Endothelial cell of umbilical vein (primary cell): Measurements from ENCODE around the gene OR10C1. TPM values are rescaled to one million over a fixed set of nuclear protein-coding genes. Genes with fewer than 3 reads are reported as not detected.

Experiments used
- BruUV-seq: library from RNA; stranded (reverse); fragments of 400-500 nt; replicated peaks from 2 replicates; lab custom pipeline; 2021; lab: Mats Ljungman, UMichigan
- CTCF ChIA-PET: fragments of 300-600, 350-600 bp; sonication (Branson Sonifier 250); formaldehyde crosslinking; loops from one replicate; lab custom pipeline; 2021; ENCODE audit warnings: antibody characterized with exemption, inconsistent platforms; lab: Charles Lee
- POLR2A ChIA-PET: fragments of 300-600, 350-600 bp; sonication (Branson Sonifier 250); formaldehyde crosslinking; loops from one replicate; lab custom pipeline; 2021; ENCODE audit warnings: antibody characterized with exemption, inconsistent platforms; lab: Charles Lee
- DNase-seq: peaks from one replicate; pipeline ENCODE4 v3.0.0-alpha.2; 2011; ENCODE audit warnings: low read depth, low spot score
- FAIRE-seq: peaks from 2 replicates; lab custom pipeline; 2011; peaks lifted over from hg19 to GRCh38; lab: Jason Lieb, UNC
- H2AFZ ChIP-seq: 2 replicates; pipeline ENCODE4 v1.6.0; 2012; ENCODE audit warnings: low read depth, low read length, control low read depth, inconsistent platforms
- H3K27ac ChIP-seq: 2 replicates; pipeline ENCODE4 v1.5.1; 2011; ENCODE audit warnings: low read depth, mild to moderate bottlenecking, control low read depth, low read length, moderate library complexity; ENCODE audit not compliant: insufficient read depth
- H3K27me3 ChIP-seq, 2 experiments: 2 replicates each; pipeline versions ENCODE4 v1.6.0 to v1.6.1; 2011; ENCODE audit warnings: low read length in 2 of 2, mixed read lengths in 1 of 2; ENCODE audit not compliant: control insufficient read depth in 2 of 2, insufficient read depth in 2 of 2
- H3K36me3 ChIP-seq, 2 experiments: 2 replicates in 1 of 2; 3 replicates in 1 of 2; pipeline ENCODE4 v1.5.1; 2011; ENCODE audit warnings: low read length in 2 of 2, mild to moderate bottlenecking in 1 of 2, moderate library complexity in 1 of 2; ENCODE audit not compliant: control insufficient read depth in 2 of 2, insufficient read depth in 2 of 2; ENCODE audit errors: extremely low read depth in 1 of 2
- H3K4me1 ChIP-seq: 3 replicates; pipeline ENCODE4 v1.5.1; 2011; ENCODE audit warnings: mild to moderate bottlenecking, low read length; ENCODE audit not compliant: control insufficient read depth, insufficient read depth; ENCODE audit errors: extremely low read depth
- H3K4me2 ChIP-seq: 2 replicates; pipeline ENCODE4 v1.6.1; 2011; ENCODE audit warnings: low read length, control low read depth, mixed read lengths; ENCODE audit not compliant: insufficient read depth
- H3K4me3 ChIP-seq, 3 experiments: fragments of 200-600 bp in 1 of 3; sonication (generic), shearing (Covaris generic) in 1 of 3; replicated peaks in 1 of 3; 2 replicates each; pipeline ENCODE4 v1.5.1; 2011 to 2016; ENCODE audit warnings: control low read depth in 3 of 3, low read length in 3 of 3, mild to moderate bottlenecking in 2 of 3, inconsistent platforms in 1 of 3, low read depth in 1 of 3, moderate library complexity in 1 of 3; ENCODE audit not compliant: insufficient read depth in 1 of 3
- H3K79me2 ChIP-seq: 2 replicates; pipeline ENCODE4 v1.6.0; 2012; ENCODE audit warnings: low read length, inconsistent platforms; ENCODE audit not compliant: control insufficient read depth, insufficient read depth
- H3K9ac ChIP-seq: replicated peaks from 2 replicates; pipeline ENCODE3; 2011; ENCODE audit warnings: low read length, control low read depth; ENCODE audit not compliant: insufficient read depth; ENCODE audit errors: extremely low read depth
- H3K9me1 ChIP-seq: replicated peaks from 3 replicates; pipeline ENCODE4 v1.6.0; 2011; ENCODE audit warnings: mild to moderate bottlenecking, low read length; ENCODE audit not compliant: control insufficient read depth, insufficient read depth; ENCODE audit errors: extremely low read depth
- H3K9me3 ChIP-seq: replicated peaks from 2 replicates; pipeline ENCODE4 v1.5.1; 2012; ENCODE audit warnings: low read length, inconsistent platforms; ENCODE audit not compliant: control insufficient read depth, insufficient read depth
- H4K20me1 ChIP-seq: replicated peaks from 2 replicates; pipeline ENCODE3; 2011; ENCODE audit warnings: mild to moderate bottlenecking, low read length; ENCODE audit not compliant: control insufficient read depth, insufficient read depth; ENCODE audit errors: extremely low read depth
- EZH2 ChIP-seq: IDR thresholded peaks from 2 replicates; pipeline ENCODE4 v1.6.1; 2012; ENCODE audit warnings: borderline replicate concordance, low read depth, mild to moderate bottlenecking, moderate library complexity, low read length, inconsistent platforms; ENCODE audit not compliant: severe bottlenecking
- FOS ChIP-seq: IDR thresholded peaks from 2 replicates; pipeline ENCODE4 v1.6.1; 2011; ENCODE audit warnings: mild to moderate bottlenecking, low read length, moderate library complexity, borderline replicate concordance; ENCODE audit not compliant: insufficient read depth
- GATA2 ChIP-seq: IDR thresholded peaks from 2 replicates; pipeline ENCODE4 v1.7.0; 2011; ENCODE audit warnings: low read depth, mild to moderate bottlenecking, moderate library complexity, mixed read lengths, low read length; ENCODE audit not compliant: insufficient read length, insufficient read depth
- JUN ChIP-seq: IDR thresholded peaks from 2 replicates; pipeline ENCODE4 v1.6.1; 2011; ENCODE audit warnings: borderline replicate concordance, low read depth; ENCODE audit not compliant: insufficient read length, insufficient read depth
- MYC ChIP-seq: IDR thresholded peaks from one replicate; pipeline ENCODE4 v1.6.1; 2011; ENCODE audit warnings: mild to moderate bottlenecking, low read depth, low read length
- POLR2A ChIP-seq: IDR thresholded peaks from 2 replicates; pipeline ENCODE4 v1.6.1; 2012; ENCODE audit warnings: low read depth, mild to moderate bottlenecking, control low read depth, low read length
- POLR2AphosphoS5 ChIP-seq: IDR thresholded peaks from 2 replicates; pipeline ENCODE4 v1.6.1; 2012; ENCODE audit warnings: low read depth, mild to moderate bottlenecking, control low read depth, low read length, moderate library complexity; ENCODE audit not compliant: insufficient read depth
- dilution Hi-C: fragments of 300-500 bp; cut with MboI; formaldehyde crosslinking; loops from one replicate; pipeline ENCODE4 v1.15.0; 2019; ENCODE audit warnings: low sequenced_read_pairs; ENCODE audit not compliant: extremely low pct_ligation_motif_present
- intact Hi-C: fragments of 100-400 bp; cut with micrococcal nuclease; formaldehyde crosslinking; loops from one replicate; pipeline ENCODE4 v1.10.0; 2022
- polyA plus RNA-seq, 4 experiments: library from polyadenylated mRNA; depleted of rRNA in 3 of 4; stranded (reverse) in 3 of 4; unstranded in 1 of 4; fragments of >200 nt; gene quantifications; 2 replicates each; pipeline versions ENCODE4 v1.2.1 to v1.2.3, GENCODE V29; 2011 to 2012; ENCODE audit warnings: missing spikeins in 1 of 4
- total RNA-seq: library from RNA; stranded (reverse); gene quantifications from 2 replicates; pipeline ENCODE4 v1.2.3, GENCODE V29; 2021
- TF ChIP-seq, protein P1 (sequence below): IDR thresholded peaks from 2 replicates; pipeline ENCODE4 v1.6.1; 2011; ENCODE audit not compliant: insufficient read depth, insufficient read length
- TF ChIP-seq, protein P2 (sequence below), 2 donors: IDR thresholded peaks; 1 replicate in 1 of 2; 2 replicates in 1 of 2; pipeline ENCODE4 v1.5.1; 2011; ENCODE audit warnings: low read length in 2 of 2, mild to moderate bottlenecking in 2 of 2, moderate library complexity in 2 of 2, control low read depth in 1 of 2, inconsistent platforms in 1 of 2, low read depth in 1 of 2; ENCODE audit not compliant: insufficient read depth in 1 of 2; ENCODE audit errors: extremely low read depth in 1 of 2

The OR10C1 gene
- total and polyA plus RNA-seq, 2 donors (not counting 3 experiments of a cell fraction or from before 2014, with no cell fraction given) = not detected

DNA sequence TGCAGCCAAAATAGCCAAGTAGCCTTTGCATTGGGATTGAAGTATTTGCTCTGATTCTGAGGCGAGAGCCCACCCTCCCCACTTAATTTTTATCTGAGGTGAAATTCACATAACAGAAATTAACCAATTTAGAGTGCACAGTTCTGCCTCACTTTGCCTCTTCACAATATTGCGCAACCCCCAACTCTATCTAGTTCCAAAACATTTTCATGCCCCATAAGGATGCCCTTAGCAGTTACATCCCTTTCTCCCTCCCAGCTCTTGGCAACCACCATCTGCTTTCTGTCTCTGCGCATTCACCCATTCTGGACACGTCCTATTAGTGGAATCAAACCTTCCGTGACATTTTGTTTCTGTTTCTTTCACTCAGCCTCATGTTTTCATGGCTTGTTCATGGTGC, 39.6 kb downstream of the OR10C1 start:
- H4K20me1 ChIP-seq = no peaks in the 10 kb centered on the region
- ChIA-PET POLR2A (no interaction called here), CTCF (no interaction called here)
- H2AFZ ChIP-seq = no peak overlapping the region
- FAIRE-seq = no peak
- no peaks in the 10 kb centered on the region for H3K4me1 ChIP-seq
- no peak overlapping the region for H3K27ac ChIP-seq
- TF ChIP-seq MYC (no peak), JUN (no peak), POLR2A (no peak), FOS (no peak), GATA2 (no peak), EZH2 (no peak), POLR2AphosphoS5 (no peak)
- TF ChIP-seq, protein P1, sequence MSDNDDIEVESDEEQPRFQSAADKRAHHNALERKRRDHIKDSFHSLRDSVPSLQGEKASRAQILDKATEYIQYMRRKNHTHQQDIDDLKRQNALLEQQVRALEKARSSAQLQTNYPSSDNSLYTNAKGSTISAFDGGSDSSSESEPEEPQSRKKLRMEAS = no peak
- TF ChIP-seq, protein P2, sequence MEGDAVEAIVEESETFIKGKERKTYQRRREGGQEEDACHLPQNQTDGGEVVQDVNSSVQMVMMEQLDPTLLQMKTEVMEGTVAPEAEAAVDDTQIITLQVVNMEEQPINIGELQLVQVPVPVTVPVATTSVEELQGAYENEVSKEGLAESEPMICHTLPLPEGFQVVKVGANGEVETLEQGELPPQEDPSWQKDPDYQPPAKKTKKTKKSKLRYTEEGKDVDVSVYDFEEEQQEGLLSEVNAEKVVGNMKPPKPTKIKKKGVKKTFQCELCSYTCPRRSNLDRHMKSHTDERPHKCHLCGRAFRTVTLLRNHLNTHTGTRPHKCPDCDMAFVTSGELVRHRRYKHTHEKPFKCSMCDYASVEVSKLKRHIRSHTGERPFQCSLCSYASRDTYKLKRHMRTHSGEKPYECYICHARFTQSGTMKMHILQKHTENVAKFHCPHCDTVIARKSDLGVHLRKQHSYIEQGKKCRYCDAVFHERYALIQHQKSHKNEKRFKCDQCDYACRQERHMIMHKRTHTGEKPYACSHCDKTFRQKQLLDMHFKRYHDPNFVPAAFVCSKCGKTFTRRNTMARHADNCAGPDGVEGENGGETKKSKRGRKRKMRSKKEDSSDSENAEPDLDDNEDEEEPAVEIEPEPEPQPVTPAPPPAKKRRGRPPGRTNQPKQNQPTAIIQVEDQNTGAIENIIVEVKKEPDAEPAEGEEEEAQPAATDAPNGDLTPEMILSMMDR (IDR thresholded peaks at IDR 0.05; ENCODE audit: extremely low read depth in 1 of 2, insufficient read depth in 1 of 2, low read depth in 1 of 2, low read length in 2 of 2) = no peak
- no peaks in the 10 kb centered on the region for H3K79me2 ChIP-seq
- intact Hi-C loops (no loop called here), dilution Hi-C loops (no loop called here)
- H3K27me3 ChIP-seq = no peaks in the 10 kb centered on the region
- no peak for DNase-seq
- no peak overlapping the region for H3K9ac ChIP-seq
- no peaks in the 10 kb centered on the region for H3K36me3 ChIP-seq
- H3K9me1 ChIP-seq = no peaks in the 10 kb centered on the region
- H3K9me3 ChIP-seq = no peaks in the 10 kb centered on the region
- no peak overlapping the region for H3K4me2 ChIP-seq
- BruUV-seq = no TSS peak
- H3K4me3 ChIP-seq = no peak overlapping the region
